Mucosa of descending colon (tissue), 3 donors: Measurements from ENCODE around the gene NTM. TPM values are rescaled to one million over a fixed set of nuclear protein-coding genes. Genes with fewer than 3 reads are reported as not detected.

Source experiments
- ATAC-seq: fragments of 200-7000 bp; cut with Tn5 transposase; one replicate; pipeline ENCODE4 v1.9.1; 2020; ENCODE audit warnings: mild to moderate bottlenecking, moderate library complexity
- DNase-seq, 3 donors: peaks; one replicate each; pipeline ENCODE4 v3.0.0-alpha.2; 2020
- H3K36me3 ChIP-seq: fragments of 200-600 bp; one replicate; pipeline ENCODE4 v1.8.0; 2021; ENCODE audit warnings: low read depth, mild to moderate bottlenecking
- H3K4me1 ChIP-seq: fragments of 200-600 bp; one replicate; pipeline ENCODE4 v1.8.0; 2021; ENCODE audit warnings: low read depth, mild to moderate bottlenecking
- H3K4me3 ChIP-seq: fragments of 200-600 bp; one replicate; pipeline ENCODE4 v1.8.0; 2021; ENCODE audit warnings: mild to moderate bottlenecking
- H3K9me3 ChIP-seq: fragments of 200-600 bp; one replicate; pipeline ENCODE4 v1.8.0; 2021; ENCODE audit warnings: mild to moderate bottlenecking
- CTCF ChIP-seq: fragments of 200-600 bp; IDR thresholded peaks from one replicate; pipeline ENCODE4 v1.8.0; 2022; ENCODE audit warnings: antibody characterized with exemption, mild to moderate bottlenecking
- intact Hi-C, 2 donors: fragments of 100-400 bp; cut with DNase I in 1 of 2; cut with micrococcal nuclease in 1 of 2; formaldehyde crosslinking; loops; one replicate each; pipeline versions ENCODE4 v1.11.0 to v1.11.1; 2022; cut with DNase I, micrococcal nuclease
- total RNA-seq, 3 donors: library from RNA; stranded (reverse); fragmentation: NEBNext Ultra II Directional in 2 of 3; extraction: Animal tissue kit (Norgen Biotek cat#: 25700) in 2 of 3; gene quantifications; one replicate each; pipeline versions ENCODE4 v1.2.1 to v1.2.4, GENCODE V29; 2021 to 2023
- donor health status: DM: no; HTN: no; CAD: no; lungs with moderate emphysema.
- donor health status: DM: no; HTN: no; CAD: no.
- donor health status: DM: no; HTN: yes; CAD: no.

NTM gene
- total RNA-seq, 3 donors from 2014 or later, result 0.64 to 7.7 (median 1.2) TPM

GRCh38 chr11:131838016-131838415, 467.6 kb downstream of the NTM start:
- no peak for ATAC-seq

GRCh38 chr11:131839326-131839725, 468.9 kb downstream of the NTM start:
- DNase-seq (no peak), ATAC-seq (no peak)
- Histone ChIP-seq H3K36me3 (no peaks in the 10 kb centered on the region), H3K9me3 (no peaks in the 10 kb centered on the region), H3K4me1 (no peaks in the 10 kb centered on the region), H3K4me3 (no peak overlapping the region)
- intact Hi-C loops, result no loop called here
- no peak for TF ChIP-seq CTCF

More at GRCh38 chr11:131838016-131838415, 467.6 kb downstream of the NTM start:
- no peaks in the 10 kb centered on the region for H3K36me3 ChIP-seq
- intact Hi-C loops, result no loop called here
- no peak for TF ChIP-seq CTCF
- H3K4me3 ChIP-seq, result no peak overlapping the region
- no peaks in the 10 kb centered on the region for H3K4me1 ChIP-seq
- H3K9me3 ChIP-seq, result no peaks in the 10 kb centered on the region
- DNase-seq, result no peak

- ATAC-seq, result no peak
- intact Hi-C loops, result no loop called here
- no peak for TF ChIP-seq CTCF
- Histone ChIP-seq H3K36me3 (no peaks in the 10 kb centered on the region), H3K4me1 (no peaks in the 10 kb centered on the region), H3K4me3 (no peak overlapping the region), H3K9me3 (no peaks in the 10 kb centered on the region)
- DNase-seq, result no peak
Measured at GRCh38 chr11:131840545-131840944, 470.1 kb downstream of the NTM start.

- DNase-seq (no peak), ATAC-seq (no peak)
- Histone ChIP-seq H3K4me1 (no peaks in the 10 kb centered on the region), H3K36me3 (no peaks in the 10 kb centered on the region), H3K9me3 (no peaks in the 10 kb centered on the region), H3K4me3 (no peak overlapping the region)
- intact Hi-C loops, result no loop called here
- no peak for TF ChIP-seq CTCF
Measured at GRCh38 chr11:131841028-131841427, 470.6 kb downstream of the NTM start.

GRCh38 chr11:131841925-131842635, 471.7 kb downstream of the NTM start:
- DNase-seq, result no peak
- ATAC-seq, result no peak
- no peak overlapping the region for H3K4me3 ChIP-seq
- TF ChIP-seq CTCF, result no peak
- no peaks in the 10 kb centered on the region for H3K36me3 ChIP-seq
- no peaks in the 10 kb centered on the region for H3K9me3 ChIP-seq
- no peaks in the 10 kb centered on the region for H3K4me1 ChIP-seq
- intact Hi-C loops, result no loop called here
